Heart left ventricle (tissue), 13 donors: ENCODE data around the gene FRMD6.

ENCODE experiments used
- CTCF ChIP-seq, 12 donors: fragments of 200-600 bp; sonication (generic) in 4 of 12; IDR thresholded peaks; one replicate each; pipeline versions ENCODE4 v1.5.0 to v1.8.0; 2018 to 2022; ENCODE audit warnings: antibody characterized with exemption in 12 of 12, mild to moderate bottlenecking in 5 of 12
- POLR2A ChIP-seq, 2 donors: fragments of 450-650 bp; IDR thresholded peaks; one replicate each; pipeline ENCODE4 v1.6.1; 2017; ENCODE audit warnings: antibody characterized with exemption in 2 of 2, mild to moderate bottlenecking in 2 of 2, moderate library complexity in 2 of 2
- donor health status: ischemic (EF 13 %, LVEDD 7.1; RV severe dilation, severe dysfunction).
- donor health status: DM: no; HTN: yes; CAD: no.
- donor health status: DM: no; HTN: no; CAD: no.
- donor health status: ischemic (EF 25% LVEDD 6.9; RV normal size, moderate dysfunction).
- donor health status: ischemic (EF 25% LVEDD 5.7; RV mildly dilated, moderate dysfunction).
- donor health status: ischemic (EF 35%, LVEDD 5.7; RV mildly dilated, moderate dysfunction).
- donor health status: nonischemic (EF 11% LVEDD 7.7; RV severe dilation, severe dysfunction).
- donor health status: DM: yes; HTN: yes; CAD: no.
- donor health status: PGD.
- donor health status: ischemic (EF 29% LVEDD 5.4; RV normal size, mild dysfunction).
- donor health status: nonischemic (EF 23%, LVEDD 6.1; RV moderate dilation, normal function).

- TF ChIP-seq CTCF (IDR thresholded peaks at IDR 0.05) (no peak), POLR2A (IDR thresholded peaks at IDR 0.05) (no peak)
These were observed 78.4 kb downstream of the FRMD6 start for GRCh38 chr14:51730098-51730497.
